GDM1 (cell line): ENCODE measurements around the gene CSMD2.
"Not testable (repeated sequence)": the region's sequence is repeated elsewhere in the genome, so short reads cannot be mapped to it uniquely, and the experiment has no call there.

Experiments
- DNase-seq: peaks from one replicate; lab custom pipeline; 2025; lab: John Stamatoyannopoulos, UW

Gene CSMD2

GRCh38 chr1:34108269-34108668 lies 56.8 kb downstream of the CSMD2 start:
- DNase-seq: no peak

GRCh38 chr1:34101151-34101550 lies 63.9 kb downstream of the CSMD2 start:
- no peak for DNase-seq

- no peak for DNase-seq
These were observed 64.7 kb downstream of the CSMD2 start for GRCh38 chr1:34100332-34100731.

- not testable (repeated sequence) for DNase-seq
These were observed 72.6 kb downstream of the CSMD2 start for GRCh38 chr1:34092399-34092798.

GRCh38 chr1:34089731-34090130 lies 75.3 kb downstream of the CSMD2 start:
- DNase-seq: no peak

GRCh38 chr1:34087986-34088385 lies 77.0 kb downstream of the CSMD2 start:
- DNase-seq: no peak

GRCh38 chr1:34086561-34086960 lies 78.5 kb downstream of the CSMD2 start:
- DNase-seq: no peak

GRCh38 chr1:34083974-34084373 lies 81.1 kb downstream of the CSMD2 start:
- no peak for DNase-seq

GRCh38 chr1:34082085-34082670 lies 82.9 kb downstream of the CSMD2 start:
- DNase-seq: not testable (repeated sequence)

- DNase-seq: no peak
These were observed 86.6 kb downstream of the CSMD2 start for GRCh38 chr1:34078383-34078782.

- DNase-seq: no peak
These were observed 89.5 kb downstream of the CSMD2 start for GRCh38 chr1:34075576-34075975.

GRCh38 chr1:34073028-34073695 lies 91.9 kb downstream of the CSMD2 start:
- DNase-seq: no peak

GRCh38 chr1:34070201-34070836 lies 94.7 kb downstream of the CSMD2 start:
- DNase-seq: no peak

- no peak for DNase-seq
These were observed 97.9 kb downstream of the CSMD2 start for GRCh38 chr1:34066981-34067603.

GRCh38 chr1:34066166-34066565 lies 98.9 kb downstream of the CSMD2 start:
- no peak for DNase-seq

GRCh38 chr1:34065498-34065897 lies 99.5 kb downstream of the CSMD2 start:
- no peak for DNase-seq

GRCh38 chr1:34060901-34061415 lies 104.1 kb downstream of the CSMD2 start:
- no peak for DNase-seq

- DNase-seq: no peak
These were observed 104.8 kb downstream of the CSMD2 start for GRCh38 chr1:34060187-34060730.

- no peak for DNase-seq
These were observed 107.5 kb downstream of the CSMD2 start for GRCh38 chr1:34057347-34058130.

GRCh38 chr1:34055818-34056217 lies 109.2 kb downstream of the CSMD2 start:
- DNase-seq: no peak

GRCh38 chr1:34054920-34055319 lies 110.1 kb downstream of the CSMD2 start:
- no peak for DNase-seq

GRCh38 chr1:34053660-34054059 lies 111.4 kb downstream of the CSMD2 start:
- no peak for DNase-seq
